Right lobe of liver (tissue), 4 donors: Measurements from ENCODE around the gene PDK3.

Experiments used
- POLR2A ChIP-seq: fragments of 450-650 bp; IDR thresholded peaks from one replicate; pipeline ENCODE4 v1.6.1; 2017; ENCODE audit warnings: antibody characterized with exemption, mild to moderate bottlenecking
- TF ChIP-seq, protein P1 (sequence below), 4 donors: fragments of 200-600 bp in 3 of 4; fragments of 450-650 bp in 1 of 4; IDR thresholded peaks; one replicate each; pipeline versions ENCODE4 v1.5.1 to v1.8.0; 2016 to 2022; ENCODE audit warnings: antibody characterized with exemption in 4 of 4, mild to moderate bottlenecking in 2 of 4
- donor health status: DM: no; HTN: no; CAD: no.
- donor health status: DM: no; HTN: no; CAD: no.
- donor health status: DM: no; HTN: yes; CAD: no.

DNA sequence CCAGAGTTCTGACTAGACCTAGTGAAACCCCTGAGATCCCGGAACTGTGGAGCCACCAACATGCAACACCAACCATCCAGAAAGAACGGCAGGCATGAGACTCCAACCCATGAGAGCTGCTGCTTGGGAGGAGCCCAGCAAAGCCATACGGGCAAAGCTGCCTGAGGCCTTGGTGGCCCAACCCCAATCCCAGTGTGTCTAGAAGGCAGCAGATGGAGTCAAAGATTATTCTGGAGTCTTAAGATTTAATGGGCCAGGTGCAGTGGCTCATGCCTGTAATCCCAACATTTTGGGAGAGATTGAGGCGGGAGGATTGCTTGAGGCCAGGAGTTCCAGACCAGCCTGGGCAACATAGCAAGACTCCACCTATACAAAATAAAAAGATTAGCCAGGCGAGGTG is 49.2 kb upstream of the PDK3 start:
- TF ChIP-seq, protein P1, sequence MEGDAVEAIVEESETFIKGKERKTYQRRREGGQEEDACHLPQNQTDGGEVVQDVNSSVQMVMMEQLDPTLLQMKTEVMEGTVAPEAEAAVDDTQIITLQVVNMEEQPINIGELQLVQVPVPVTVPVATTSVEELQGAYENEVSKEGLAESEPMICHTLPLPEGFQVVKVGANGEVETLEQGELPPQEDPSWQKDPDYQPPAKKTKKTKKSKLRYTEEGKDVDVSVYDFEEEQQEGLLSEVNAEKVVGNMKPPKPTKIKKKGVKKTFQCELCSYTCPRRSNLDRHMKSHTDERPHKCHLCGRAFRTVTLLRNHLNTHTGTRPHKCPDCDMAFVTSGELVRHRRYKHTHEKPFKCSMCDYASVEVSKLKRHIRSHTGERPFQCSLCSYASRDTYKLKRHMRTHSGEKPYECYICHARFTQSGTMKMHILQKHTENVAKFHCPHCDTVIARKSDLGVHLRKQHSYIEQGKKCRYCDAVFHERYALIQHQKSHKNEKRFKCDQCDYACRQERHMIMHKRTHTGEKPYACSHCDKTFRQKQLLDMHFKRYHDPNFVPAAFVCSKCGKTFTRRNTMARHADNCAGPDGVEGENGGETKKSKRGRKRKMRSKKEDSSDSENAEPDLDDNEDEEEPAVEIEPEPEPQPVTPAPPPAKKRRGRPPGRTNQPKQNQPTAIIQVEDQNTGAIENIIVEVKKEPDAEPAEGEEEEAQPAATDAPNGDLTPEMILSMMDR (IDR thresholded peaks at IDR 0.05), result no peak
- TF ChIP-seq POLR2A, result no peak
